Natural killer cell treated with Interleukin-12 subunit alpha and Interleukin-12 subunit beta and Interleukin-15 and Interleukin-18, amount 100 ng/mL, for 72 hours (primary cell): ENCODE results near the gene NEK8. TPM values are rescaled to one million over a fixed set of nuclear protein-coding genes. Genes with fewer than 3 reads are reported as not detected.

Experiments used
- ATAC-seq, 2 donors: fragments of 150-1000 bp; cut with Tn5 transposase in 1 of 2; sonication (Bioruptor Pico), chemical (Tn5 transposase) in 1 of 2; 2 replicates each; pipeline ENCODE4 v1.10.0; 2021
- DNase-seq: peaks from one replicate; pipeline ENCODE4 v3.0.0; 2022; ENCODE audit warnings: low spot score
- H3K27ac Mint-ChIP-seq, 2 donors: 1 replicate in 1 of 2; 2 replicates in 1 of 2; pipeline ENCODE4 v1.8.0; 2022; ENCODE audit warnings: mixed read lengths in 2 of 2, mild to moderate bottlenecking in 1 of 2, moderate library complexity in 1 of 2
- H3K27me3 Mint-ChIP-seq, 2 donors: 1 replicate in 1 of 2; 2 replicates in 1 of 2; pipeline ENCODE4 v1.8.0; 2022; ENCODE audit warnings: mixed read lengths in 2 of 2
- H3K36me3 Mint-ChIP-seq: one replicate; pipeline ENCODE4 v1.8.0; 2022; ENCODE audit warnings: mixed read lengths
- H3K4me1 Mint-ChIP-seq, 2 donors: 1 replicate in 1 of 2; 2 replicates in 1 of 2; pipeline ENCODE4 v1.8.0; 2022; ENCODE audit warnings: low read depth in 2 of 2, mixed read lengths in 2 of 2, mild to moderate bottlenecking in 1 of 2
- H3K4me3 Mint-ChIP-seq: one replicate; pipeline ENCODE4 v1.8.0; 2022; ENCODE audit warnings: mixed read lengths
- H3K9me3 Mint-ChIP-seq: 2 replicates; pipeline ENCODE4 v1.8.0; 2022; ENCODE audit warnings: mixed read lengths
- total RNA-seq, 2 donors: library from RNA; stranded (reverse); gene quantifications; one replicate each; pipeline ENCODE4 v1.2.3, GENCODE V29; 2022

The NEK8 gene
- total RNA-seq, 2 donors from 2014 or later, result 3.2 to 10.2 TPM

DNA sequence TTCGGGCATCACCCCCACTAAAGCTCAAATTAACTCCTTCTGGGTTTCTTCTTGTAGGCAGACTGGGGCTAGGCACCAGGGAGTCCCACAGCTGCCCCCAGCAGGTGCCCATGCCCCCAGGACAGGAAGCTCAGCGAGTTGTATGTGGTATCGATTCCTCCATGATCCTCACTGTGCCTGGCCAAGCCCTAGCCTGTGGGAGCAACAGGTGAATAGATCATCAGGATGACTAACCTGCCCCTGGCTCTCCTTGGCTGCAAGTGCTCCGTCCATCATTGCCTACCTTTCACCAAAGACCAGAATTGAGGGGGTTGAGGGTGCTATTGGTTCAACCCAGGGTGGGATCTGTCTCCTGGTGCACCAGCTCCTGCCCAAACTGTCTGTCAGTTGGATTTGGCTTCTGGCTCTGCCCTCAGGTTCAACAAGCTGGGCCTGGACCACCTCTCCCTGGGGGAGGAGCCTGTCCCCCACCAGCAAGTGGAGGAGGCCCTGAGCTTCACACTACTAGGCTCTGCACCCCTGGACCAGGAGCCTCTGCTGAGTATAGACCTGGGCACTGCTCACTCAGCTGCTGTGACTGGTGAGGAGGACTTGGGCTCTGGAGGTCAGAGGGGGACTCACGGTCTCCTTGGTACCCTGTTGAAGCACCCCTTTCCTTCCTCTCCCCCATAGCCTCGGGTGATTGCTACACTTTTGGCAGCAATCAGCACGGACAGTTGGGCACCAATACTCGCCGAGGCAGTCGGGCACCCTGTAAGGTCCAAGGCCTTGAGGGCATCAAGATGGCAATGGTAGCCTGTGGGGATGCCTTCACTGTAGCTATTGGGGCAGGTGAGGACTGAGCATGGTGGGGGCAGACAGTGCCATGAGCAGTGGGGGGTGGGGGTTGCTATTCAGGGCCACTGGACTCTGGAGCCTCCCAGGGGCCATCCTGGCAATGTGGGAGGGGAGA, 12.1 kb downstream of the NEK8 start:
- peaks cover 0 to 9% of the 10 kb centered on the region in 2 donors for H3K4me1 Mint-ChIP-seq
- no peak for DNase-seq

DNA sequence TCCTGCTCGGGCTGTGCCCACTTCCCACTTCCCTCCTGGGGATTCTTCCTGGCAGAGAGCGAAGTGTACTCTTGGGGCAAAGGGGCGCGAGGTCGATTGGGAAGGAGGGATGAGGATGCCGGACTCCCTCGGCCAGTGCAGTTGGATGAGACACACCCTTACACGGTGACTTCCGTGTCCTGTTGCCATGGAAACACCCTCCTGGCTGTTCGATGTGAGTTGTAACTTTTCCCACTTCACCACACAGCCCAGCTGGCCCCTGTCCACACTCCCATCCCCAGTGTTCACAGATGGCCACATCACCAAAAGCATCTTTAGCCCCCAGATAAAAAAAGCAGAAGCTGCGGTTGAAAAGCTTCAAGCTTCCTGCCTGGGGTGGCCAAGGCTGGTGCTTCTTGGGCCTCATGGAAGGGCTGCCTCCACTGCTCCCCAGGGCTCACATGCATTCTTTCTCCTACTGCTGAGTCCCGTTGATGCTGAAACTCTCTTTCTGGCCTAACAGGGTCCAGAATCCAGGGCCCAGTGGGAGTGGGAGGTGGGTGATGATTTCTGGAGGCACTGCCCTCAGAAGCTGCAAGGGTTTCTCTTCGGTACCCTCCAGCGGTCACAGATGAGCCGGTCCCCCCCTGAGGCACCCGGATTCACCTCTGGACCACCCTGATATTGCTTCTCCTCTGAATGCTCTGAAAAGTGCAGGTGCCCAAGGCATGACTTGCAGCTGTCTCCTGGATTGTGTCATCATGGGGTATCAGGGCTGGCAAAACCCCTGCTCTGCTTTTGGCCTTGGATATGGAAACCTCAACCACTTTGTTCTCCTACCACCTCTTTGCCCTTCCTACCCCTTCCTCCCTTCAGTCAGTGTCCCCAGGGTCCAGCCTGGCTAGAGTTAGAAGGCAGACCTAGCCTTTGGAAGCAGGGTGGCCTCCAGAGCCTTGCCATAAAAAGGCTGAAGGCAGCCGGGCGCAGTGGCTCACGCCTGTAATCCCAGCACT, 13.1 kb downstream of the NEK8 start:
- H3K36me3 Mint-ChIP-seq, result no peaks in the 10 kb centered on the region
- no peak for ATAC-seq
- H3K9me3 Mint-ChIP-seq, result no peaks in the 10 kb centered on the region
- DNase-seq, result no peak
- no peak overlapping the region for H3K27ac Mint-ChIP-seq
- no peak overlapping the region for H3K4me3 Mint-ChIP-seq
- H3K4me1 Mint-ChIP-seq, result peaks cover 0 to 9% of the 10 kb centered on the region in 2 donors
- H3K27me3 Mint-ChIP-seq, result no peaks in the 10 kb centered on the region

More for the DNA sequence above, 12.1 kb downstream of the NEK8 start:
- Mint-ChIP-seq H3K9me3 (no peaks in the 10 kb centered on the region), H3K36me3 (no peaks in the 10 kb centered on the region), H3K27me3 (no peaks in the 10 kb centered on the region), H3K27ac (no peak overlapping the region), H3K4me3 (no peak overlapping the region)
- ATAC-seq, result no peak

- Mint-ChIP-seq H3K9me3 (no peaks in the 10 kb centered on the region), H3K36me3 (no peaks in the 10 kb centered on the region), H3K4me1 (peaks cover 0 to 9% of the 10 kb centered on the region in 2 donors), H3K27me3 (no peaks in the 10 kb centered on the region), H3K4me3 (peak within 1 kb of the TSS; percentile 88), H3K27ac (peak within 1 kb of the TSS; percentile 67 to 75)
- DNase-seq, result peak; percentile 83
- ATAC-seq, result peak; percentile 94 to 95
Measured at GRCh38 chr17:28743243-28744103, 14.9 kb downstream of the NEK8 start, which contains the start of gene TRAF4. Gene TRAF4, plus strand, starts transcription at chr17:28744011. Its CDS starts 102 bp downstream, at chr17:28744113.

DNA sequence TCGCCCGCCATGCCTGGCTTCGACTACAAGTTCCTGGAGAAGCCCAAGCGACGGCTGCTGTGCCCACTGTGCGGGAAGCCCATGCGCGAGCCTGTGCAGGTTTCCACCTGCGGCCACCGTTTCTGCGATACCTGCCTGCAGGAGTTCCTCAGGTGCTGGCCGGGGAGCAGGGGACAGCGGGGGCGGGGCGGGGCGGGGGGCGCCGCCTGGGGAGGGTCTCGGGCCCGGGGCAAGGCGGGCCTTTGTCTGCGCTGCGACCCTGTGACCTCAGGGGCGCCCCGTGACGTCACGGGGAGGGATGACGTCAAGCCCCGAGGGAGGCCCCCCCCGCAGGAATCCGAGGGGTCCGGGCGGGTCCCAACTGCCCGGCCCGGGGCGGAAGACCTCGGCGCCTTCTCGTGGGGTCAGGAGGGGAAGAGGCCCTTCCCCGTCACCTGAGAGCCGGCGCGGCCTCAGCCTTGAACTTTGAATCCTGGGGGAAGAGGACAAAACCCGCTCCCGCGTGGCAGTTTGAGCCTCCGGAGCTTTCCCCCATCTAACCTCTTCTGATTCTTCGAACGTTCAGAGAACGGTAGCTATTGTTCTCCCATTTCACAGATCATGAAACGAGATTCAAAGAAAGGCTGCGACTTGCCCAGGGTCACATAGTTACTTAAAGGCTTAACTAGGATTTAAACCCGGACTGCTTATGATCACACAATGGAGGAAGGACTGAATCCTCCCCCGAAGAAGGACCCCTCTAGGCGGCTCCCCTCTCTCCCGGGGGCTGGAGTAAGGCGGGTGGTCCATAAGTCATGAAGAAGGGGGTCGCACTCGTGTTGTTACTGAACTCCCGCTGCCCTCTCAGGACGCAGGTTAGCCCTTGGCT, 15.8 kb downstream of the NEK8 start:
- Mint-ChIP-seq H3K27me3 (no peaks in the 10 kb centered on the region), H3K4me1 (peaks cover 0 to 5% of the 10 kb centered on the region in 2 donors), H3K4me3 (peak overlapping the region; percentile 88), H3K27ac (peak overlapping the region; percentile 67 to 75), H3K9me3 (no peaks in the 10 kb centered on the region), H3K36me3 (no peaks in the 10 kb centered on the region)
- DNase-seq, result no peak
- peak; percentile 60 to 75 for ATAC-seq

DNA sequence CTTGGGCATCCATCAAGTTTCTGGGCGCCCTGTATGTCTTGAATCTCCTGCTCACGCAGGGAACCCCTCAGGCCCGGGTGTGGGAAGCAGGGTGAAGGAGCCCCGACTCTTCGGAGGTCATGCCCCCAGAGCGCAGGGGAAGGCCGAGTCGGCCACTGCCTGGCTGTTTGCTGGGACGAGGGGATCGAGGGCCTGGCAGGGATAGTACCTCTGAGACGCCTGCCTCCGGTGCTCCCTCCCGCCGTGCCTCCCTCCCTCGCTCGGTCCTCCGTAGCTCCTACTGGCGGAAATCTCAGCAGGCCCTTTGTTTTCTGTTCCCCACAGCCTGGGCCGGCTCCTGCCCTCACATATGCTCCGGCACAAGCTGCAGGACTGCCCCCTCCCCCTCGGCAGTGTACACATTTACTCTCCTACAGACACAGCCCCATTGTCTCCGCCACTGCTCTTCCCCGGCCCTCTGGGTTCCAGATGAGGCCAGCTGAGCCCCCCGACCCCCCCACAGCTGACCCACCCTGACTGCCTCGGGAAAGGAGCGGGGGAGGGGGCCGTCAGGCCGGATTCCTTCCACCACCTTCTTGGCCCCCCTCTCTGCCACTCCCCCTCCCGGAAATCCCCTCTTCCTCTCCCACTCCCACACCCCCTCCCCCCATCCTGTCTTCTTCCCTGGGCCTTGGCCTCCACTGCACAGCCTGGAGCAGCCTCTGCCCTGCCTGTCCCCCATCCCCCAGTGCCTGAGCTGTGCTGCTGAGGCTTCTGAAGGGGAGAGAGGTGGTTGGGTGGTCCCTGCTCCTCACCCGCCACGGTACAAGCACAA, 16.6 kb downstream of the NEK8 start:
- peaks cover 0 to 5% of the 10 kb centered on the region in 2 donors for H3K4me1 Mint-ChIP-seq
- H3K36me3 Mint-ChIP-seq, result no peaks in the 10 kb centered on the region
- no peaks in the 10 kb centered on the region for H3K27me3 Mint-ChIP-seq
- H3K9me3 Mint-ChIP-seq, result no peaks in the 10 kb centered on the region
- H3K27ac Mint-ChIP-seq, result peak overlapping the region; percentile 67 to 75
- ATAC-seq (peak in 1 of 2 donors; percentile 5), DNase-seq (no peak)
- H3K4me3 Mint-ChIP-seq, result peak overlapping the region; percentile 88

- no peak for ATAC-seq
- DNase-seq, result no peak
- Mint-ChIP-seq H3K9me3 (no peaks in the 10 kb centered on the region), H3K27ac (peak overlapping the region in 1 of 2 donors; percentile 75), H3K4me3 (peak overlapping the region; percentile 88), H3K27me3 (no peaks in the 10 kb centered on the region), H3K36me3 (no peaks in the 10 kb centered on the region), H3K4me1 (peaks cover 0 to 5% of the 10 kb centered on the region in 2 donors)
Measured at GRCh38 chr17:28745786-28746411, 17.3 kb downstream of the NEK8 start.

DNA sequence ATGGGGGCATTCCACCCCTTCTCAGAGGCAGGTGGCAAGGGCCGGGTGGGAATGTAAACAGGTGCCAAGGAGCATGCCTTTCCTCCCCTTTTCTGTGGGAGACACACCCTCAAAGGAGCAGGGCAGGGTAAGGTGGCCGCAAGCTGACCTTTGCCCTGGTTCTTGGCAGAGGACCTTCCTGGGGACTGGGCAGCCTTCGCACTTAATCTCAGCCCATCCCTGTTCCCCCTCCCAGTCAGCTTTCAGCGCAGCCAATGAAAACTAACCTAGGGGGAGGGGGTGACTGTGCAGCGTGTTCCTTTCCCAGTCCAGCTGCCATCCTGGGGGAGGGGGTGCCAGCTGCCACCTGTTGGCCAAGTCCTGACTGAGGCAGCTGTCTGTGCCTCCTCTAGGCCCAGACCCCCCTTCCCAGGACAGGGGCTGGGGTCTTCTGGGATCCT, 18.0 kb downstream of the NEK8 start:
- peak overlapping the region in 1 of 2 donors; percentile 75 for H3K27ac Mint-ChIP-seq
- no peaks in the 10 kb centered on the region for H3K9me3 Mint-ChIP-seq
- peak overlapping the region; percentile 88 for H3K4me3 Mint-ChIP-seq
- no peak for DNase-seq
- no peaks in the 10 kb centered on the region for H3K36me3 Mint-ChIP-seq
- ATAC-seq, result no peak
- no peaks in the 10 kb centered on the region for H3K27me3 Mint-ChIP-seq
- peaks cover 0 to 5% of the 10 kb centered on the region in 2 donors for H3K4me1 Mint-ChIP-seq

DNA sequence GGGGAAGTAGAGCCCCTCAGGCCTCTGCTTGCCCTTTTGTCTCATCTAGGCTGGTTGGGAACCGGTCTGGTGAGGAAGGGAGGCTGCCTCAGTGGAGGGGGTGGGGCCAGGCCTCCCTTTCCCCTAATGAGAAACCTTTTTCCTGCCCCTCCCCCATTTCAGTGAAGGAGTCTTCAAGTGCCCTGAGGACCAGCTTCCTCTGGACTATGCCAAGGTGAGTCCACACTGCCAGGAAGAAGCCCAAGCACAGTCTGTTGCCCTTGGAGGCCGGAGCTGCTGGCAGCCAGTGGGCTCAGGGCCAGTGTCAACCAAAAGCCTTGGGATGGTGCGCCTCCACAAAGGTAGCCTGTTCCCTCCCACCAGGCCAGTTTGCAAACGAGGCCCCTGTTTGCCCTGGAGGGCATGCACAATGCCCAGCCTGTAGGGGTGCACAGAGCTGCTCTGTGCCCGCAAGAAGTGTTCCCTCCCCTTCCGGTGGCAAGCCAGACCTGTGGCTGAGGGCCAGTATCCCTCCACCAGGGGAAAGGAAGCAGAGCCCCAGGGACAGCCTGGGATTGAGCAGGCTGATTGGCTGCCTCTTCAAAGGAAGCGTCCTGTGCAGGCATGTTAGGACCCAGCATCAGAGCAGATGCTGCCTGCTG, 18.6 kb downstream of the NEK8 start:
- H3K9me3 Mint-ChIP-seq, result no peaks in the 10 kb centered on the region
- peaks cover 0 to 5% of the 10 kb centered on the region in 2 donors for H3K4me1 Mint-ChIP-seq
- H3K27ac Mint-ChIP-seq, result no peak overlapping the region
- DNase-seq (no peak), ATAC-seq (no peak)
- H3K36me3 Mint-ChIP-seq, result no peaks in the 10 kb centered on the region
- no peaks in the 10 kb centered on the region for H3K27me3 Mint-ChIP-seq
- no peak overlapping the region for H3K4me3 Mint-ChIP-seq

GRCh38 chr17:28747801-28748750, 19.5 kb downstream of the NEK8 start:
- Mint-ChIP-seq H3K27me3 (no peaks in the 10 kb centered on the region), H3K27ac (no peak overlapping the region), H3K4me3 (no peak overlapping the region), H3K4me1 (peaks cover 0 to 5% of the 10 kb centered on the region in 2 donors), H3K9me3 (no peaks in the 10 kb centered on the region), H3K36me3 (no peaks in the 10 kb centered on the region)
- DNase-seq, result no peak
- no peak for ATAC-seq

DNA sequence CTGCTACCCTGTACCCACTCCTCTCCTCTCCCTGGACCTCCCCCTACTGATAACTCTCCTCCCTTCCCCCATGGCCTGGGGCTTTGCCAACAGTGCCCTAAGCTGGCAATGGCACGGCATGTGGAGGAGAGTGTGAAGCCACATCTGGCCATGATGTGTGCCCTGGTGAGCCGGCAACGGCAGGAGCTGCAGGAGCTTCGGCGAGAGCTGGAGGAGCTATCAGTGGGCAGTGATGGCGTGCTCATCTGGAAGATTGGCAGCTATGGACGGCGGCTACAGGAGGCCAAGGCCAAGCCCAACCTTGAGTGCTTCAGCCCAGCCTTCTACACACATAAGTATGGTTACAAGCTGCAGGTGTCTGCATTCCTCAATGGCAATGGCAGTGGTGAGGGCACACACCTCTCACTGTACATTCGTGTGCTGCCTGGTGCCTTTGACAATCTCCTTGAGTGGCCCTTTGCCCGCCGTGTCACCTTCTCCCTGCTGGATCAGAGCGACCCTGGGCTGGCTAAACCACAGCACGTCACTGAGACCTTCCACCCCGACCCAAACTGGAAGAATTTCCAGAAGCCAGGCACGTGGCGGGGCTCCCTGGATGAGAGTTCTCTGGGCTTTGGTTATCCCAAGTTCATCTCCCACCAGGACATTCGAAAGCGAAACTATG, 20.4 kb downstream of the NEK8 start:
- no peaks in the 10 kb centered on the region for H3K27me3 Mint-ChIP-seq
- peaks cover 0 to 3% of the 10 kb centered on the region in 2 donors for H3K4me1 Mint-ChIP-seq
- ATAC-seq (no peak), DNase-seq (no peak)
- no peaks in the 10 kb centered on the region for H3K36me3 Mint-ChIP-seq
- H3K9me3 Mint-ChIP-seq, result no peaks in the 10 kb centered on the region
- H3K4me3 Mint-ChIP-seq, result no peak overlapping the region
- H3K27ac Mint-ChIP-seq, result no peak overlapping the region
